Psoas muscle (tissue), 8 donors: ENCODE measurements around the gene CACNA1D. TPM values are rescaled to one million over a fixed set of nuclear protein-coding genes. Genes with fewer than 3 reads are reported as not detected.
"Not testable (repeated sequence)": the region's sequence is repeated elsewhere in the genome, so short reads cannot be mapped to it uniquely, and the experiment has no call there.

Experiments
- ATAC-seq, 4 donors: fragments of 200-7000 bp; cut with Tn5 transposase; one replicate each; pipeline ENCODE4 v1.9.1; 2020; ENCODE audit warnings: moderate library complexity in 3 of 4, mild to moderate bottlenecking in 2 of 4
- DNase-seq, 2 donors: peaks; one replicate each; pipeline ENCODE4 v3.0.0-alpha.2; 2020
- H3K27ac ChIP-seq: fragments of 200-600 bp; one replicate; pipeline ENCODE4 v1.8.0; 2022
- H3K27me3 ChIP-seq, 3 donors: fragments of 200-600 bp in 1 of 3; one replicate each; pipeline versions ENCODE4 v1.6.1 to v1.8.0; 2013 to 2022; ENCODE audit warnings: low read length in 2 of 3, mild to moderate bottlenecking in 2 of 3, moderate library complexity in 1 of 3; ENCODE audit not compliant: insufficient read depth in 3 of 3
- H3K36me3 ChIP-seq, 2 donors: fragments of 200-600 bp in 1 of 2; one replicate each; pipeline versions ENCODE4 v1.6.1 to v1.8.0; 2013 to 2022; ENCODE audit warnings: low read depth in 1 of 2, mild to moderate bottlenecking in 1 of 2, moderate library complexity in 1 of 2; ENCODE audit not compliant: insufficient read depth in 1 of 2
- H3K4me1 ChIP-seq: fragments of 200-600 bp; one replicate; pipeline ENCODE4 v1.8.0; 2022
- H3K4me3 ChIP-seq: fragments of 200-600 bp; one replicate; pipeline ENCODE4 v1.8.0; 2022; ENCODE audit warnings: mild to moderate bottlenecking
- H3K9me3 ChIP-seq: fragments of 200-600 bp; one replicate; pipeline ENCODE4 v1.8.0; 2022
- CTCF ChIP-seq: fragments of 200-600 bp; IDR thresholded peaks from one replicate; pipeline ENCODE4 v1.8.0; 2022; ENCODE audit warnings: antibody characterized with exemption
- WGBS, 3 donors: extraction: QIAGEN DNeasy Blood & Tissue Kit; methylation state at CpG; one replicate each; pipeline versions ENCODE4 v1.1.6 to v1.1.7; 2013; 5-methylcytosine and 5-hydroxymethylcytosine counted together
- intact Hi-C, 2 donors: fragments of 100-400 bp; cut with DNase I; formaldehyde crosslinking; loops; one replicate each; pipeline versions ENCODE4 v1.11.0 to v1.14.2; 2022
- polyA plus RNA-seq, 3 donors: library from polyadenylated mRNA; stranded (reverse); fragments of 200-250 nt; gene quantifications; one replicate each; pipeline ENCODE4 v1.2.3, GENCODE V29; 2013
- total RNA-seq, 4 donors: library from RNA; stranded (reverse); fragmentation: NEBNext Ultra II Directional in 2 of 4; extraction: Animal tissue kit (Norgen Biotek cat#: 25700) in 2 of 4; gene quantifications; one replicate each; pipeline versions ENCODE4 v1.2.1 to v1.2.4, GENCODE V29; 2021 to 2023
- donor health status: healthy with polysubstance abuse.
- donor health status: DM: no; HTN: no; CAD: no; lungs with moderate emphysema.
- donor health status: Bipolar disorder and iron deficiency.
- donor health status: healthy.
- donor health status: DM: yes; HTN: yes; CAD: no.
- donor health status: DM: no; HTN: no; CAD: no.
- donor health status: DM: no; HTN: no; CAD: no.
- donor health status: DM: yes; HTN: yes; CAD: no.

CACNA1D gene
- total and polyA plus RNA-seq, 7 donors, result 0.05 to 0.82 (median 0.28) TPM; not detected in 2

- DNase-seq (no peak), ATAC-seq (no peak)
- intact Hi-C loops, result no loop called here
- Histone ChIP-seq H3K36me3 (no peaks in the 10 kb centered on the region), H3K4me3 (no peak overlapping the region), H3K4me1 (no peaks in the 10 kb centered on the region), H3K9me3 (no peaks in the 10 kb centered on the region), H3K27ac (no peak overlapping the region), H3K27me3 (peaks cover 0 to 4% (median 0%) of the 10 kb centered on the region in 3 donors)
- no peak for TF ChIP-seq CTCF
- WGBS, 3 donors, result 30 to 32% (median 30%) methylated on average over 6 of the region's 6 CpGs
These were observed 164.3 kb downstream of the CACNA1D start for GRCh38 chr3:53658613-53659193.

DNA sequence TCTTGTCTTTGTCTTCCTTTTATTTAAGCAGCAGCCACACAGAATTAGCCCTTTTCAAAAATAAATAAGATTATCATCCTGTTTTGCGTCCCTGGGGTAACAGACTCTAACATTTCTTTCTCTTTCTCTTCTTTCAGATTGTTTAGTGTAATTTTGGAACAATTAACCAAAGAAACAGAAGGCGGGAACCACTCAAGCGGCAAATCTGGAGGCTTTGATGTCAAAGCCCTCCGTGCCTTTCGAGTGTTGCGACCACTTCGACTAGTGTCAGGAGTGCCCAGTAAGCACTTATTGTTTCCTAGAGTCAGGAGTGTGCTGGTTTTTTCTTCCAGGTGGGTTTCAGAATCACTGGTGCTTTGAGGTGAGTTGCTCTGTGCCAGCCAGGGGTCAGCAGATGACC, 165.6 kb downstream of the CACNA1D start:
- Histone ChIP-seq H3K27me3 (peaks cover 0 to 4% (median 0%) of the 10 kb centered on the region in 3 donors), H3K36me3 (no peaks in the 10 kb centered on the region), H3K9me3 (no peaks in the 10 kb centered on the region), H3K27ac (no peak overlapping the region), H3K4me1 (no peaks in the 10 kb centered on the region), H3K4me3 (no peak overlapping the region)
- WGBS, 3 donors, result 74 to 80% (median 75%) methylated on average over 7 of the region's 7 CpGs
- intact Hi-C loops, result no loop called here
- DNase-seq (no peak), ATAC-seq (no peak)
- no peak for TF ChIP-seq CTCF

DNA sequence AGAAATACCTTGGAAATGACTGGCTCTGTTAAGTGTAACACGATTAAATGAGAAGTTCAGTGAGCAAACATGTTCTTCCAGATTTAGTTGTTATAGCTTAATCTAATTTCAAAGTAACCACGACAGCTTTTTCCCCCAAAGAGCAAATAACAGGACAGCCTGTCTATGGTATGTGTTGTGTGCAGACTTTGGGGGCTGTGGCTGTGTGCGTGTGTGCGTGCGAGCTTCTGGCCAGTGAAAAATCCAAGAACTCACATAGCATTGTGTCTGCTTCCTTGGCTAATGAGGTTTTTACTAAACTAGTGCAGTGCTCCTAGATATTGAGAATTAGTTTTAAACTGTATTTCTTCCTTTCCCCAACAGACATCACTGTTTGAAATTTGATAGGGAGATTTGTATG, 167.1 kb downstream of the CACNA1D start:
- Histone ChIP-seq H3K27me3 (peaks cover 0 to 4% (median 0%) of the 10 kb centered on the region in 3 donors), H3K9me3 (no peaks in the 10 kb centered on the region), H3K4me1 (no peaks in the 10 kb centered on the region), H3K36me3 (no peaks in the 10 kb centered on the region), H3K27ac (no peak overlapping the region), H3K4me3 (no peak overlapping the region)
- no peak for TF ChIP-seq CTCF
- ATAC-seq, result no peak
- intact Hi-C loops, result no loop called here
- no peak for DNase-seq
- 69 to 75% (median 75%) methylated on average over 5 of the region's 5 CpGs for WGBS, 3 donors

- H3K4me3 ChIP-seq, H3K9me3 ChIP-seq, H3K27me3 ChIP-seq, H3K27ac ChIP-seq, ATAC-seq, H3K36me3 ChIP-seq, H3K4me1 ChIP-seq, intact Hi-C loops, DNase-seq: not testable (repeated sequence)
- 82 to 88% (median 86%) methylated on average over 4 of the region's 4 CpGs for WGBS, 3 donors
These were observed 170.4 kb downstream of the CACNA1D start for GRCh38 chr3:53664812-53665211.

GRCh38 chr3:53665608-53666425, 171.4 kb downstream of the CACNA1D start:
- Histone ChIP-seq H3K36me3 (no peaks in the 10 kb centered on the region), H3K27ac (no peak overlapping the region), H3K27me3 (no peaks in the 10 kb centered on the region), H3K4me1 (no peaks in the 10 kb centered on the region), H3K4me3 (no peak overlapping the region), H3K9me3 (no peaks in the 10 kb centered on the region)
- intact Hi-C loops, result no loop called here
- TF ChIP-seq CTCF, result no peak
- DNase-seq (no peak), ATAC-seq (no peak)
- 80 to 84% (median 83%) methylated on average over 12 of the region's 12 CpGs for WGBS, 3 donors
